H1 (cell line): ENCODE results near the gene ASB1. TPM values are rescaled to one million over a fixed set of nuclear protein-coding genes. Genes with fewer than 3 reads are reported as not detected.

Experiments
- CTCF ChIA-PET: fragments of 300-600 bp; sonication (Branson Sonifier 250); formaldehyde crosslinking; loops from one replicate; lab custom pipeline; 2021; ENCODE audit not compliant: partially characterized antibody; lab: Charles Lee
- POLR2A ChIA-PET: fragments of 300-600 bp; sonication (Branson Sonifier 250); formaldehyde crosslinking; loops from one replicate; lab custom pipeline; 2021; ENCODE audit warnings: inconsistent platforms; ENCODE audit not compliant: partially characterized antibody; lab: Charles Lee
- DNase-seq, 2 experiments: peaks; one replicate each; pipeline versions ENCODE4 v3.0.0 to v3.0.0-alpha.2; 2010 to 2022; ENCODE audit warnings: low spot score in 2 of 2, low read depth in 1 of 2, mixed read lengths in 1 of 2
- FAIRE-seq: peaks from 2 replicates; lab custom pipeline; 2011; peaks lifted over from hg19 to GRCh38; lab: Jason Lieb, UNC
- H2AFZ ChIP-seq: 2 replicates; pipeline ENCODE4 v1.8.1; 2012; ENCODE audit warnings: low read length, inconsistent platforms
- H2AK5ac ChIP-seq: 2 replicates; pipeline ENCODE4 v1.6.1; 2013; ENCODE audit warnings: low read depth, low read length
- H2BK120ac ChIP-seq: replicated peaks from 2 replicates; pipeline ENCODE3; 2013; ENCODE audit warnings: low read depth, low read length, inconsistent platforms
- H2BK12ac ChIP-seq: 2 replicates; pipeline ENCODE4 v1.6.1; 2013; ENCODE audit warnings: low read depth, low read length
- H2BK15ac ChIP-seq: 2 replicates; pipeline ENCODE4 v1.6.1; 2013; ENCODE audit warnings: low read length
- H2BK20ac ChIP-seq: 2 replicates; pipeline ENCODE4 v1.6.1; 2013; ENCODE audit warnings: low read length
- H2BK5ac ChIP-seq: 2 replicates; pipeline ENCODE4 v1.6.1; 2013; ENCODE audit warnings: low read depth, low read length
- H3K14ac ChIP-seq: 2 replicates; pipeline ENCODE4 v1.6.1; 2013; ENCODE audit warnings: inconsistent platforms; ENCODE audit not compliant: insufficient read length
- H3K18ac ChIP-seq: 2 replicates; pipeline ENCODE4 v1.6.1; 2013; ENCODE audit warnings: low read length; ENCODE audit errors: extremely low read depth
- H3K23ac ChIP-seq: 2 replicates; pipeline ENCODE4 v1.6.1; 2013; ENCODE audit warnings: inconsistent platforms; ENCODE audit not compliant: insufficient read length
- H3K23me2 ChIP-seq: 2 replicates; pipeline ENCODE4 v1.6.1; 2013; ENCODE audit warnings: low read depth, low read length
- H3K27ac ChIP-seq: 2 replicates; pipeline ENCODE4 v1.6.1; 2011; ENCODE audit warnings: low read depth, low read length, inconsistent platforms
- H3K27me3 ChIP-seq, 4 experiments: replicated peaks in 1 of 4; 1 replicate in 1 of 4; 2 replicates in 3 of 4; pipeline versions ENCODE4 v1.6.1 to v1.8.1; 2011 to 2013; ENCODE audit warnings: low read length in 3 of 4, mild to moderate bottlenecking in 3 of 4, inconsistent platforms in 2 of 4, mixed read lengths in 2 of 4, moderate library complexity in 1 of 4; ENCODE audit not compliant: control insufficient read depth in 3 of 4, insufficient read depth in 3 of 4; ENCODE audit errors: extremely low read depth in 1 of 4
- H3K36me3 ChIP-seq, 4 experiments: 2 replicates each; pipeline versions ENCODE4 v1.6.1 to v1.8.1; 2011 to 2013; ENCODE audit warnings: mild to moderate bottlenecking in 4 of 4, low read length in 3 of 4, moderate library complexity in 2 of 4, control low read depth in 1 of 4, inconsistent platforms in 1 of 4; ENCODE audit not compliant: insufficient read depth in 4 of 4, control insufficient read depth in 2 of 4
- H3K4ac ChIP-seq: replicated peaks from 2 replicates; pipeline ENCODE3; 2013; ENCODE audit warnings: low read length, low read depth, mixed read lengths, inconsistent platforms; ENCODE audit not compliant: insufficient read length
- H3K4me1 ChIP-seq, 4 experiments: replicated peaks in 1 of 4; 1 replicate in 1 of 4; 2 replicates in 3 of 4; pipeline versions ENCODE4 v1.6.1 to v1.8.1; 2011 to 2013; ENCODE audit warnings: low read length in 3 of 4, inconsistent platforms in 2 of 4, mixed read lengths in 1 of 4; ENCODE audit not compliant: insufficient read depth in 4 of 4, control insufficient read depth in 3 of 4
- H3K4me2 ChIP-seq, 2 experiments: 2 replicates each; pipeline versions ENCODE4 v1.6.1 to v1.8.1; 2011 to 2013; ENCODE audit warnings: low read depth in 2 of 2, low read length in 2 of 2, control low read depth in 1 of 2, inconsistent platforms in 1 of 2, mild to moderate bottlenecking in 1 of 2; ENCODE audit not compliant: insufficient read depth in 1 of 2
- H3K4me3 ChIP-seq, 4 experiments: fragments of 200-600, 300-600 bp in 1 of 4; sonication (generic), shearing (Covaris generic), sonication (Bioruptor Twin) in 1 of 4; 2 replicates each; pipeline versions ENCODE4 v1.5.1 to v1.8.1; 2011 to 2016; ENCODE audit warnings: low read length in 4 of 4, low read depth in 3 of 4, control low read depth in 2 of 4, inconsistent platforms in 2 of 4, mild to moderate bottlenecking in 2 of 4, mixed read lengths in 1 of 4, moderate library complexity in 1 of 4; ENCODE audit not compliant: insufficient read depth in 2 of 4; ENCODE audit errors: extremely low read depth in 1 of 4
- H3K56ac ChIP-seq: replicated peaks from 2 replicates; pipeline ENCODE3; 2013; ENCODE audit warnings: low read depth, mild to moderate bottlenecking, mixed read lengths, low read length, inconsistent platforms; ENCODE audit not compliant: insufficient read length
- H3K79me1 ChIP-seq: 2 replicates; pipeline ENCODE4 v1.6.1; 2013; ENCODE audit warnings: low read depth, low read length, control low read depth
- H3K79me2 ChIP-seq, 2 experiments: 2 replicates each; pipeline versions ENCODE4 v1.6.1 to v1.8.1; 2012 to 2013; ENCODE audit warnings: low read length in 2 of 2, mild to moderate bottlenecking in 2 of 2, inconsistent platforms in 1 of 2; ENCODE audit not compliant: insufficient read depth in 2 of 2, control insufficient read depth in 1 of 2
- H3K9ac ChIP-seq, 4 experiments: replicated peaks in 1 of 4; 1 replicate in 1 of 4; 2 replicates in 3 of 4; pipeline versions ENCODE4 v1.6.1 to v1.8.1; 2011 to 2013; ENCODE audit warnings: low read depth in 3 of 4, low read length in 3 of 4, control low read depth in 2 of 4, mild to moderate bottlenecking in 2 of 4, moderate library complexity in 2 of 4, inconsistent platforms in 1 of 4; ENCODE audit errors: extremely low read depth in 1 of 4
- H3K9me3 ChIP-seq, 2 experiments: 2 replicates each; pipeline versions ENCODE4 v1.6.1 to v1.8.1; 2012 to 2013; ENCODE audit warnings: mild to moderate bottlenecking in 2 of 2, moderate library complexity in 2 of 2, control low read depth in 1 of 2, inconsistent platforms in 1 of 2, low read depth in 1 of 2, low read length in 1 of 2, mixed read lengths in 1 of 2; ENCODE audit not compliant: insufficient read depth in 2 of 2
- H4K20me1 ChIP-seq, 2 experiments: replicated peaks in 1 of 2; 2 replicates each; pipeline versions ENCODE3 to v1.8.1; 2011 to 2013; ENCODE audit warnings: inconsistent platforms in 2 of 2, low read length in 2 of 2, mild to moderate bottlenecking in 1 of 2; ENCODE audit not compliant: insufficient read depth in 2 of 2, control insufficient read depth in 1 of 2
- H4K5ac ChIP-seq: 2 replicates; pipeline ENCODE4 v1.6.1; 2013; ENCODE audit warnings: low read length, low read depth, mixed read lengths, inconsistent platforms; ENCODE audit not compliant: insufficient read length
- H4K8ac ChIP-seq: 2 replicates; pipeline ENCODE4 v1.8.0; 2013; ENCODE audit warnings: mild to moderate bottlenecking, moderate library complexity, low read length, inconsistent platforms; ENCODE audit not compliant: insufficient read depth; ENCODE audit errors: extremely low read depth
- H4K91ac ChIP-seq: replicated peaks from 2 replicates; pipeline ENCODE3; 2013; ENCODE audit warnings: low read length, mixed read lengths, inconsistent platforms; ENCODE audit not compliant: insufficient read length
- CHD2 ChIP-seq: IDR thresholded peaks from 2 replicates; pipeline ENCODE4 v1.6.1; 2012; ENCODE audit warnings: low read length, improper control_type of control experiment
- CREB1 ChIP-seq: IDR thresholded peaks from 2 replicates; pipeline ENCODE4 v1.6.1; 2012; ENCODE audit warnings: inconsistent platforms
- CTBP2 ChIP-seq: IDR thresholded peaks from 2 replicates; pipeline ENCODE4 v1.7.0; 2011; ENCODE audit warnings: borderline replicate concordance, mild to moderate bottlenecking, moderate library complexity, mixed read lengths, low read length; ENCODE audit not compliant: insufficient read depth, insufficient read length
- FOSL1 ChIP-seq: IDR thresholded peaks from 2 replicates; pipeline ENCODE4 v1.6.1; 2011; ENCODE audit warnings: mild to moderate bottlenecking, low read depth, low read length, moderate library complexity; ENCODE audit not compliant: insufficient read depth
- GABPA ChIP-seq: IDR thresholded peaks from 2 replicates; pipeline ENCODE4 v1.6.1; 2011; ENCODE audit warnings: mild to moderate bottlenecking, low read length, moderate library complexity, borderline replicate concordance; ENCODE audit not compliant: insufficient read depth
- GTF2F1 ChIP-seq: IDR thresholded peaks from 2 replicates; pipeline ENCODE4 v1.6.1; 2012; ENCODE audit warnings: low read depth, low read length, improper control_type of control experiment, borderline replicate concordance
- POLR2AphosphoS5 ChIP-seq: IDR thresholded peaks from 2 replicates; pipeline ENCODE4 v1.6.1; 2011; ENCODE audit warnings: low read depth, low read length
- RBBP5 ChIP-seq: IDR thresholded peaks from 2 replicates; pipeline ENCODE4 v1.7.1; 2012; ENCODE audit warnings: low read depth, mild to moderate bottlenecking, inconsistent platforms, low read length, moderate library complexity, borderline replicate concordance
- RNF2 ChIP-seq: fragments of 200-900, 300-1000 bp; sonication (generic); IDR thresholded peaks from 2 replicates; pipeline ENCODE4 v1.7.1; 2016; ENCODE audit warnings: borderline replicate concordance, low read depth, mild to moderate bottlenecking, antibody characterized with exemption, low read length; ENCODE audit not compliant: poor library complexity, severe bottlenecking; ENCODE audit errors: missing control alignments
- SIRT6 ChIP-seq: IDR thresholded peaks from one replicate; pipeline ENCODE4 v1.7.1; 2012; ENCODE audit warnings: low read length, inconsistent platforms
- WGBS, 2 experiments: shearing (Covaris generic) in 1 of 2; methylation state at CpG; one replicate each; pipeline versions ENCODE4 v1.1.6 to v1.1.7; 2013 to 2015; ENCODE audit warnings: low lambda C conversion rate in 2 of 2, mixed read lengths in 2 of 2, inconsistent platforms in 1 of 2, low coverage in 1 of 2, missing lambda C conversion rate in 1 of 2; ENCODE audit not compliant: insufficient replicate concordance in 2 of 2, insufficient coverage in 1 of 2, insufficient read length in 1 of 2; ENCODE audit errors: extremely low coverage in 1 of 2, missing lambda C conversion rate in 1 of 2; 5-methylcytosine and 5-hydroxymethylcytosine counted together
- polyA plus RNA-seq, 7 experiments: library from polyadenylated mRNA; depleted of rRNA in 3 of 7; stranded (reverse) in 5 of 7; unstranded in 2 of 7; fragments of >200 nt in 5 of 7; fragments of 200-250 nt in 2 of 7; gene quantifications; 1 replicate in 5 of 7; 2 replicates in 1 of 7; 4 replicates in 1 of 7; pipeline versions ENCODE4 v1.2.1 to v1.2.3, GENCODE V29; 2011 to 2013; ENCODE audit warnings: missing spikeins in 2 of 7, mixed read lengths in 2 of 7
- total RNA-seq: library from RNA; stranded (reverse); fragmentation: NEBNext Ultra II Directional; extraction: Animal tissue kit (Norgen Biotek cat#: 25700); gene quantifications from 2 replicates; pipeline ENCODE4 v1.2.1, GENCODE V29; 2021
- TF ChIP-seq, protein P1 (sequence below): IDR thresholded peaks from 2 replicates; pipeline ENCODE4 v1.6.1; 2012; ENCODE audit warnings: inconsistent platforms

ASB1 gene
- total and polyA plus RNA-seq, 2 of the 8 experiments (the other 6 are each of a cell fraction or from before 2014, with no cell fraction given) = 24.1 to 36.0 TPM

DNA sequence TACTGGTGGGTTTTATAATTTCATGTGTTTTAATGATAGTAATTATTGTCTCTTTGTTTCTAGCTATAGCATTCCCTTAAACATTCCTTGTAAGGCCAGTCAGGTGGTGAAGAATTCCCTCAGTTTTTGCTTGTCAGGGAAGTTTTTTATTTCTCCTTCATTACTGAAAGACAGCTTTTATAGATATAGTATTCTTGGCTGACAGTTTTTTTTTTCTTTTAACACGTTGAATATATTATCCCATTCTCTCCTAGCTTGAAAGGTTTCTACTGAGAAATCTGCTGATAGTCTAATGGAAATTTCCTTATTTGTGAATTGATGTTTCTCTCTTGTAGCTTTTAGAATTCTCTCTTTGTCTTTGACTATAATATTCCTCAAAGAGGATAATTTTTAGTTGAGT lies 46.8 kb downstream of the ASB1 start:
- Histone ChIP-seq H2AFZ (no peak overlapping the region), H2AK5ac (no peak overlapping the region), H4K91ac (no peak overlapping the region), H3K4me2 (no peak overlapping the region), H3K14ac (no peak overlapping the region), H3K23ac (no peak overlapping the region), H4K5ac (no peak overlapping the region), H2BK120ac (no peak overlapping the region), H2BK12ac (no peak overlapping the region), H3K23me2 (no peaks in the 10 kb centered on the region), H3K4ac (no peak overlapping the region), H3K79me1 (no peaks in the 10 kb centered on the region), H2BK5ac (no peak overlapping the region), H3K9me3 (0 out of 4 replicates have a peak, but pooled peaks cover 0 to 6% of the 10 kb centered on the region in 2 experiments), H2BK15ac (no peak overlapping the region), H3K4me1 (peaks cover 0 to 8% (median 2%) of the 10 kb centered on the region in 4 experiments; a peak in 3 of 7 replicates), H3K27ac (no peak overlapping the region), H3K79me2 (no peaks in the 10 kb centered on the region), H4K20me1 (no peaks in the 10 kb centered on the region), H3K18ac (no peak overlapping the region), H3K9ac (no peak overlapping the region), H3K36me3 (no peaks in the 10 kb centered on the region), H3K56ac (no peak overlapping the region), H4K8ac (no peak overlapping the region), H3K4me3 (no peak overlapping the region), H2BK20ac (no peak overlapping the region), H3K27me3 (no peaks in the 10 kb centered on the region; a peak in 1 of 7 replicates)
- 86% methylated on average over 1 of the region's 1 CpG; no CpG with 5 or more reads in 1 of the 2 experiments for WGBS, 2 experiments
- no peak for DNase-seq
- POLR2A ChIA-PET = no interaction called here
- CTCF ChIA-PET = interaction anchor here (0.7 to 1.0 kb wide), 3 partner anchors 13 to 312 kb away, joined by 3 to 4 read pairs (median 3); no protein-coding TSS in a partner anchor
- FAIRE-seq = no peak
- no peak for TF ChIP-seq SIRT6
- no peak for TF ChIP-seq CTBP2
- TF ChIP-seq FOSL1 = no peak
- TF ChIP-seq, protein P1, sequence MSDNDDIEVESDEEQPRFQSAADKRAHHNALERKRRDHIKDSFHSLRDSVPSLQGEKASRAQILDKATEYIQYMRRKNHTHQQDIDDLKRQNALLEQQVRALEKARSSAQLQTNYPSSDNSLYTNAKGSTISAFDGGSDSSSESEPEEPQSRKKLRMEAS = no peak
- TF ChIP-seq CREB1 = no peak
- no peak for TF ChIP-seq RBBP5
- TF ChIP-seq POLR2AphosphoS5 = no peak
- TF ChIP-seq RNF2 = no peak
- no peak for TF ChIP-seq CHD2
- TF ChIP-seq GABPA = no peak
- TF ChIP-seq GTF2F1 = no peak
